ENCODE results near the gene MRC1.

Gene MRC1

DNA sequence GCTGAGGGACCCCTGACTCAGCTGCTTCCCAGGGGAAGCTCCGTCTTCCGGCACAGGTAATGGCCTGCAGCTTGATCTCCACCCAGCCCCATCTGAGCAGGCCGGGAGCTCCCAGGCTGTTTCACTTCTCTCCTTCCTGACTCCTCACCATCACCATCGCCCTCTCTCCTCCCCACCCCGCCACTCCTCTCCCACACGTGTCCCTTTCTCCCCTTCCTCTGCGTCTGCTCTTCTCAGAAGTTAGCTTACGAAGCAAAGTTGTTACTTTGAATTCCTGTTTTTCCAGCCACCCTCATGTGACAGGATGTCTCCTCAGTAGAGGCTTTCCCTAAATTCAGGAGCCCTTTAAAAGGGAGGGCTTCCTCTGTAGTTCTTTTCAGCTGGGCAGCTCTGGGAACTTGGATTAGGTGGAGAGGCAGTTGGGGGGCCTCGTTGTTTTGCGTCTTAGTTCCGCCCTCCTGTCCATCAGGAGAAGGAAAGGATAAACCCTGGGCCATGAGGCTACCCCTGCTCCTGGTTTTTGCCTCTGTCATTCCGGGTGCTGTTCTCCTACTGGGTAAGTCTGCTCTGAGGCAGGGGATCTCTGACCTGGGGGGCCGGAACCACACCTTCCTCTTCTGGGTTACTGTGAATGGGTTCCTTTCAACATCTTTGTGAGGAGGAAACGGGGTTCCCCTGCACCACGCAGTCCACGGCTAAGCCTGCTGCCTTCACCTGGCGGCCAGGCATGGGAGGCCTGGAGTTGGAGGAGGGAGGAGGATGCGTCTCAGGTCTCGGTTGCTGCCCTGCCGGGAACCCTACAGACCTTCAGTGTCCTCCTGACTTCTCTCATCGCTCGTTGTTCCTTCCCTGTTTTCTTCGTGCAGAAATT, at the start of gene MRC1:
TSS of gene MRC1 (plus strand) at position 378 of the 871 bp plus-strand sequence. CDS start at position 496, 118 bp downstream.
- DNase-seq: peak; percentile 54

DNA sequence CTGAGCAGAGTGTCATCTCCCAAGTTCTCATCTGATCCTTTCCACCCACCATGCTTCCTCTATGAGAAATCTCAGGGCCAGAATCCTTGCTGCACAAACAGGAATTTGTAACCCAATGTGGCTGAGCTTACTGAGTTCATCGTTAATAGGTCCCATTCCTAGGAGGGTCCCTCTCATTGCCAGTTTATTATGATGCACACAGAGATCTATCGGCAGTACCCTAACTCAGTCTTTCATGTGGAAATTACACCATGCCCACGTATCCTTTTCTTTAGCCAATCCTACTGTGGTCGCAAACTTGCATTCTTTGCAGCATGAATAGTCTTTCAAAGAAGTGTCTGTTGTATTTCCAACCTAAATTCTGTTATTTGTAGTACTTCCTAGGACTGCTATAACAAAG, 45.0 kb upstream of the MRC1 start:
- DNase-seq: no peak

DNA sequence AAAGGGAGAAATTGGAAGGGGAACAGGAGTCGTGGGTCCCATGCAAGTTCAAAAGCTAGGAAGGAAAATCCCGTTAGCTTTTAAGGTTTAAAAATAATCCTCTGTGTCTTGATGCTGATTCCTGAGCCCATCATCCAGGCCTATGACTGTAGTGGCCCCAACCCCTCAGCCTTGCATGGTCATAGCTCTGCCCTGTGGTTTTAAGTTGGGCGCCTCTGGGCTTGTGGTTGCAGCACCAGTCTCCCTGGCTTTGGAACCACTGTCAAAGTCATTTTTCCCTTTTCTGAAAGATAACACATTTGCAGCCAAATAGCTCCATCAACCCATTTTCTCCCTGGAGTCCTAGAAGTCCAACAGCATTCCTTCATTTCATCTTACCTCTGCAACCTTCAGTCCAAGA, 43.5 kb upstream of the MRC1 start:
- no peak for DNase-seq

DNA sequence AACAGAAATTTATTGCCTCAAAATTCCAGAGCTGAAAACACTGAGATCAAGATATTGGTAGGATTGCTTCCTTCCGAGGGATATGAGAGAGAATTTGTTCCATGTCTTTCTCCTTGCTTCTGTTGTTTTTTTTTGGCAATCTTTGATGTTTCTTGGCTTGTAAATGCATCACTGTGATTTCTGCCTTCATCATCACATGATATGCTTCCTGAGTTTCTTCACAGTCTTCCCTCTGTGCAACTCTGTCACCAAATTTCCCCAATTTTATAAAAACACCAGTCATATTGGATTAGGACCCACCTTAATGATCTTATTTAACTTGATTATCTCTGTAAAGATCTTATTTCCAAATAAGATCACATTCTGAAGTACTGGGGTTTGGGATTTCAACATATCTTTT, 42.4 kb upstream of the MRC1 start:
- peak; percentile 38 for DNase-seq

DNA sequence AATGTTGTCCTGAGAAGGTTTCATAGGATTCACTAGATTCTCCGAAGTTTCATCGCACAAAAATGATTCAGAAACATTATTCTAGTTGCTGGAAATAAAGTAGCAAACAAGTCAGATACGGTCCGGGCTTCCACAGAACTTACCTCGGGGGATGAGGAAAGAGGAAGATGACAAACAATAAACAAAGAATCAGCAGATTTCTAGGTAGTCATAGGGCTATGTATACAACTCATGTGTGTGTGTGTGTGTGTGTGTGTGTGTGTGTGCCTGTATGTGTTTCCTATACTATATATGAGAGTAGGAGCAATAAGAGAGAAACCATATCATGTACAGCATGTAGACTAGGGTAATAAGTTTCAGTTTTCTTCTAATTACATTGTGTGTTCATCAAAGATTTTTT, 40.7 kb upstream of the MRC1 start:
- peak; percentile 67 for DNase-seq

DNA sequence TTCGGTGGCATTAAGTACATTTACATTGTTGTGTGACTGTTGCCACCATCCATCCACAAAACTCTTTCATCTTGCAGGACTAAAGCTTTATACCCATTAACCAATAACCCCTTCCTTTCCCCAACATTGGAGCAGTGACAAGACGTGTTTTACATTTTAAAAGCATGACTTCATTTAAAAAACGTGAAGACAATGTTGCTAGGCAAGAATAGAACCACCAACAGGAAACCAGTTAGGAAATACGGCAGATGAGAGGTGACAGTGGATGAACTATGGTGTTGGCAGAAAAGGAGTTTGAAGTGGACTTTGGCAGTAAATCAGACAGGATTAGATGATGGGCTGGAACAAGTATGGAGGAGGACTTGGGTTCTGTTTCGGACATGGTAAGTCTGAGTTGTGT, 40.2 kb upstream of the MRC1 start:
- no peak for DNase-seq

DNA sequence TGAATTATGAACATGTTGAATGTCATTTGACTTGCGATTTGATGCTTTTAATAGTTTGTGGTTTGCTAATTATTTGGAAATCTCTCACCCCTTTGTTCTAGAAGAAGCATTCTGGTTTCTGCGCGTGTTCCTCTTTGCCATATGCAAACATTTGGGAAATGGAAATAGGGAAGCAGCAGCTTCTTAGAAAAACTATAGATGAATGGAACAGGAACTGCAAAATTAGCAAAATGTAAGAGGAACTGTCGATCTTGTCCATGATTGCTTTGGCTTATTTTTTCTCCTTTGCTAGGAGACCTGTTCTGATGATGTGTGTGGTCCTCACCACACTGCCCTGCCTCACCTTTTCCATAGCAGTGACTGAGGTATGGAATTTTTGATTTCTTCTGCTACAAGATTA, 38.1 kb upstream of the MRC1 start:
- peak; percentile 75 for DNase-seq

DNA sequence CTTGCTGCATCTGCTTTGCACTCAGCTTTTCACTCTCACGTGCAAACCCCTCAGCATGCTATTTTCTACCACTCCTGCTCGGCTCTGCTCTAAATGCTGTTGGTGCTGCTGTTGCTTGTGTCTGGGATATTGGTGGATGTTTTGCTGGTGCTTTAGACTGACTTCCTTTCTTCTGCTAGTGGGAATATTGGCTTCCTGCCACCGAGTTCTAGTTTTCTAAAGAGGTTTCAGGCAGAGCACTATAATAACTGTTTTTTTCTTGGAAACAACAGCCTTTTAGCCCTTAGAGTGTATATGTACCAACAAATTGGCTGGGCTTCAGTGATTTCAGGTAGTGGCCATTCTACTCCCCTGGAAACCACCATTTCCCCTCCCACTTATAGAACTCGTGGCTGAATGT, 29.4 kb upstream of the MRC1 start:
- DNase-seq: no peak

DNA sequence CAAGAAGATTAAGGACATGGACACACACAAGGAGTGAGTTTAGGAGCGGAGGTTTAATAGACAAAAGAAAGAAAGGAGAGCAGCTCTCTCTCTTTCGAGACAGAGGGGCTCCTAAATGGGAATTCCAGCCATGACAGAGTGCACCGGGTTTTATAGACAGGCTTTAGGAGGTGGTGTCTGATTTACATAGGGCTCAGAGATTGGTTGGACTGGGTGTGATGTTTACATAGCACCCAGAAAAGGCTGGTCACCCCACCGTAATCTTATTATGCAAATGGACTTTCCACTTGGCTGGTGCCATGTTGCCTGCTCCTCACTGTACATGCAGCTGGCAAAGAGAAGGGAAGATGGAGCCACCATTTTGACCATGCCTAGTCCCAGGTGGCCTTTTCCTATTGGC, 28.4 kb upstream of the MRC1 start:
- no peak for DNase-seq

DNA sequence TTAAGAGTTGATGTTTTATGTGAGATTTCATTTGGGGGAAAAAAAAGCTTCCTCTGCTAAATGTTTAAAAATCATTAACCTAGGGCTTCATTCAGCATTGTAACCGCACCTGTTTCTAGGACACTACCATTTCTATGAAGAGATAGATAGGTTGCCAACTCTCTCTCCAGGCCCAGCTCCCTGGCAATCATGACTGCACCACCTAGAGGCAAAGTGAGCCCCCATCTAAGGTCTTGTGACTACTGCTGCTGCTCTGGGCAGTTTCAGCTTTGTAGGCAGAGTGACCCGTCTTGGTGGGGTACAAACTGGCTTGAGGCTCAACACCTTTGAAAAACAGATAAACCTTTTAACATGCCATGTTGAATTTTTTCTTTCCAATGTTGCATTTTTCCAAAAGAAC, 27.3 kb upstream of the MRC1 start:
- no peak for DNase-seq

DNA sequence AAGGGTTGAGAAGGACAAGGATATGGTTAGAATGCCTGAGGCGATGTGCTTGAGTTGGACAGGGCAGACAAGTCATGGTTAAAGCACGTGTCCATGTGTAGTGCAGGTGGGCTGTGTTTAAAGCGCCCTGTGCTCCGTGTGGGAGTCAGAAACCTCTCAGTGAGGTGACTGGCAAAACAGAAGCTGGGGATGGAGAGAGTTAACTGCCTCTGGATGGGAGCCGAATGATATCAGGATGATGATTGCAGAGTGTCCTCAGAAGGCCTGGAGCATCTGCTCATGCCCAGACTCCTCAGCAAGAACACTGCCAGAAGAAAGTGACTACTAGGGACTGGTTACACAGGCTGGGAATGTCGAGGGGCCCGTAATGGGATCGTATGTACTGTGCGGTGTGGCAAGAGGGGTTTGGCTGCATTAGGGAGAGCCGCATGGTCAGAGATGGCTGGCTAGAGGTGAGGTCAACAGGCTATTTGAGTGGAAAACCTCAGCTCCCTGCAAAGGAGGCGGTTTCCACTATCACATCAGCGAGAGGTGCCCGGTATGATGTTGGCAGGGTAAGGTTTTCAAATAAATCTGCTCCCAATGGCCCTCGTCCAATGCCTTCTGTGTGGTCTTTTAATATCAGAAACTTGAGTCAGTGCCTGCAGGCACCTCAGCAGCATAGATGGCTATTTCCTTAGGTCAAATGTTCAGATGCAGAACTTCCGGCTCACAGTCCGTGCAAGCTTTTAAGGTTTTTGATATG, 26.1 kb upstream of the MRC1 start:
- DNase-seq: no peak

DNA sequence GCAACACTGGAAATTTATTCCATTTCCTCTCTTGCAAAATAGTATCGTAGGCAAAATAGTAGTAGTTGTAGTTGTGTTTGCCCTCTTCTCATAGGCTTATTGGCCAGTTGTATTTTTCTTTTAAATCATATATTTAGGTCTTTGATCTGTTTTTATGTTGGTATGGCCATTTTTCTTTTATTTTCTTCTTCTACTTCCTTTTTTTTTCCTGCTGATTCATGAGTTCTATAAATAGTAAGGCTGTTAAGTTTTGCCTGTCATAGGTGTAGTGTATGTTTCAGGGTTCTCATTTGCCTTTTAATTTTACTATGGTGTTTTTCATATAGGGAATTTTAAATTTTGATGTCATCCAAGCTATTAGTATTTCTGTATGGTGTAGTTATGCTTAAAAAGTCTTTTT, 25.4 kb upstream of the MRC1 start:
- DNase-seq: no peak

DNA sequence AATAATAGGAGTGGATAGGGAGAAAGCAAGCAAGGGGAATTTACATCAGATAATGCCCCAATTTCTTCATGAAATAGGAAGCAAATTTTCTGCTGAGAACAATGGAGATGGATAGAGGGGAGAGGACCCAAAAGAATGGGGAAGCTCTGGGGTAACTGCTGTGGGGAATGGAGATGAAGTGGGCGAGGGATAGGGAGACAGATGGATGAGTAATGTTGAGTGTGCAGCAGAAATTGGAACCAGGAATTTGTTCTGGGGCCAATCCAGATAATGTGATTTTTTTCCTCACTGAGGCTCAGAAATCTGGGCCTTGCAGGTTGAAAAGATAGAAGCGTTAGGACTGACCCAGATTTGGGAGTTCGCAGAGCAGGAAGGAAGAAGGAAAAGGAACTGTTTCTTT, 24.5 kb upstream of the MRC1 start:
- peak; percentile 48 for DNase-seq

DNA sequence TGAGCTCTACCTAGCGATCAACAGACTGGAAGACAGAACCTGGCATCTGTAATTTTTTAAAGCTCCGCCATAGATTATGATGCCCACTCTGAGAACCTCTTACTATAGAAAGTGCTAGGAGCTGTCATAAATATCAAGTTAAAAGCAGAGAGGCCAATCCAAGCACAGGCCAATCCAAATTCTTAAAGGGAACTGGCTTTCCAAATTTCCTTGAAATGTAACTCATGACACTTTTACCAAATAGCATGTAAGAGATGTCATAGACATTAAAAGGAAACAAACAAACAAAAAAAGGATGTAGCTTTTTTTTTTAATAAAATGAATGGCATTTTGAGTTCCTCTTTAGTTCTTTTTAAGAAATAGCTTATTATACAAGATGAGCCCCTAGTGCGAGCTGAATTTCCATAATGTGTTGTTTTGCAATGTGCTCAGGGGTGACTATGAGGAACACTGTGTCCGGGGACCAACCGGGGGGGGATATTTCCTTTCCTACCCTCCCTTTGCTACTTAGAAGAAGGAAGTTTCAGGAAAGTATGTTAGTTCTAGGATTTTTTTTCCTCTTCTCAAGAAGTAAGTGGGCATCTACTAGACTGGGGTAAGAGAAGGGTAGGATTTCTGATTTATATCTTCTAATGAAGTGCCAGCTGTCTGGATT, 23.7 kb upstream of the MRC1 start:
- peak; percentile 85 for DNase-seq

DNA sequence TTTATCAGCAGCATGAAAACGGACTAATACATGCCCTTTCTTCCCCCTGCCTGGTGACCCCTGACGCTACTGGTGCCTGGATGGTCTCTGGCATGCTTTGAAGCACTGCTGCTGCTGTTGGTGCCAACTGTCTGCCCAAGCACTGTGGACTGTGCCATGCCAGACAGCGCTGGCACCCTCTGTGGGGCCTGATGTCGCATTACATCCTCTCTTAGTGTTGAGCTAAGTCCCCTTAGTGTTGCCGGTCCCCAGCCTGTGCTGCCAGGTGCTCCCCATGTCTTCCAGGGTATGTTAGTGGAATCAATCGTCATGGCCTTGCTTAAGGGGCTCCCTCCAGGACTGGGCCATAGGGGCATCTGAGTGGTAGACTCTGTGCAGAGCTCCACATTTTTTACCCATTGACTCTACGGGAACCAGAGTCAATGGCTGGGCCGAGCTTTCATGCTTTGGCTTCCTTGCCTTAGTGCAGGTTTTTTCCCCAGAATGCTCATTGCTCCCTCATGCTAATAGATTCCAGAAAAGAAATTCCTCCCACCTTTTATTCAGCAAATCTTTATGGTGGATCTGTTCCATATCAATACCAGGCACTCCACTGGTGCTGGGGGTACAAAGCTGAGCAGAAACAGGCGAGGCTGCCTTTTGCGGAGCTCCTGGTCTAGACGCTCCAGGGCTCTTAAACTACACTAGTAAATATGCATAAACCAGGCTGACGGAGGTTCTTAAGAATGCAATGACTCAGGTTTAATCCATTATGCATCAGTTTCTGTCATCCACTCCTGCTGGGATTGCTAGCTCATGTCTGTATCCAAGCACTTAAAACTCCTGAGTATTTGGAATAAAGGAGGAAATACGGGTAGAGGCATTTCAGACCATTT, 21.8 kb upstream of the MRC1 start:
- DNase-seq: no peak

DNA sequence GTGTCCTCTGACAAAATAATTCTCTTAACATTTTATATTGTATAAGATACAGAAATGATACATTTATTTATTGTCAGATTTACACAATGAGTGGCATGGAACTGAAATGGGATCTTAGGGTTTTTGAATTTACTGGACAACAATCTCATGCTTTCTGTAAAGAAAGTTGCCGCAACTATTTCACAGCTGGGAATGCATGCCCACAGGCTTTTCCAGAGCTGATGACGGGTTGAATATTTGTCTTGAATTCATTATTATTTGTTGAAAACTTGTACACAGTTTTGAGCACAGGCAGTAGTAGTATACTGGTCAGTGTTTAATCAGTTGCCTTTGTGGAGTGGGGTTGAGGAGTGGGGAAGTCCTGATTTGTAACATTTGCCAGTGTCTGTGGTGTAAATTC, 20.5 kb upstream of the MRC1 start:
- DNase-seq: no peak

DNA sequence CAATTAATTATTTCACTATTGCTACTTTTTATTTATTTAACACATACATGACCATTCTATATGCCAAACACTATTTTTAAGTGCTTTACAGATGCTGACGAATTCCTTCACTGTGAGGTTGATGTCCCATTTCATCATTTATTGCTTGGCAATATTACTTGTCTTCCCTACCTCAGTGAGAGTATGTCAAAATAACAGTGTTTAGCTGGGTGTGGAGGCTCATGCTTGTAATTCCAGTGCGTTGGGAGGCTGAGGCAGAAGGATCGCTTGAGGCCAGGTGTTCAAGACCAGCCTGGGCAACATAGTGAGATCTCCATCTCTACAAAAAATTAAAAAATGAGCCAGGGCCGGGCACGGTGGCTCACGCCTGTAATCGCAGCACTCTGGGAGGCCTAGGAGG, 19.8 kb upstream of the MRC1 start:
- no peak for DNase-seq

DNA sequence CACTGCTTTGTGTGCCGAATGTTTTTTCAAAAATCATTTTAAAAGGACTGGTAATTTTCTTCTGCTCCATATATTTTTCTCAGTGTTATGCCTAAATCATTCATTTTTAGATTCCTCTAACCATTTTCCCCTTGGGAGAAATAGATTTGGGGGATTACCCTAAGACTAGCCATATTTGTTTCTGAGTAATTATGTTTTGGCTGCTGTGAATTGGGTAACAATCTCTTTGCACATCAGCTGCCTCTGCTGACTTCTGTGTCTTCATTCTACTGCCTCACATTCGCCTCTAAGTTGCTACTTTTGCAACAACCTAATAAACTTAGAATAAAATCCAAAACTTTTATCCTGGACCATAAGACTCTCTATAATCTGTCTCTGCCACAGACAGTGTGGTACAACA, 18.5 kb upstream of the MRC1 start:
- peak; percentile 53 for DNase-seq

DNA sequence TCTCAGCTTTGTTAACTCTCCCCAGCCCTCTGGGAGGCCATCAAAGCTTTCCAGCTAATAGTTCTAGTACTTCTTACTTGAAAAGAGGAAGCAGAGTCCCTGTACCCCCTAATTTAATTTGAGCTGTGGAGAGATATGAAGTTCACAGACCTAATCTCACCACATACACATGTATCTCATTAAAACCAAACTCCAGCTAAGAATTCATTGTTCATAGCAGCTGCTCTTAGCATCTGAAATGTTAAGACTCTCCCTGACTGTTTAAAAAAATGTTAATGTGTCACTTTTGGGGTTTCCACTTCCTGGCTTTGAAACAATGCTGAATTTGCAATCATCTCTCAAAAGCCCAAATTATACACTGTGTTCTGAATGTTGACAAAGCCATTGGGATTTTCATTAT, 16.2 kb upstream of the MRC1 start:
- no peak for DNase-seq

DNA sequence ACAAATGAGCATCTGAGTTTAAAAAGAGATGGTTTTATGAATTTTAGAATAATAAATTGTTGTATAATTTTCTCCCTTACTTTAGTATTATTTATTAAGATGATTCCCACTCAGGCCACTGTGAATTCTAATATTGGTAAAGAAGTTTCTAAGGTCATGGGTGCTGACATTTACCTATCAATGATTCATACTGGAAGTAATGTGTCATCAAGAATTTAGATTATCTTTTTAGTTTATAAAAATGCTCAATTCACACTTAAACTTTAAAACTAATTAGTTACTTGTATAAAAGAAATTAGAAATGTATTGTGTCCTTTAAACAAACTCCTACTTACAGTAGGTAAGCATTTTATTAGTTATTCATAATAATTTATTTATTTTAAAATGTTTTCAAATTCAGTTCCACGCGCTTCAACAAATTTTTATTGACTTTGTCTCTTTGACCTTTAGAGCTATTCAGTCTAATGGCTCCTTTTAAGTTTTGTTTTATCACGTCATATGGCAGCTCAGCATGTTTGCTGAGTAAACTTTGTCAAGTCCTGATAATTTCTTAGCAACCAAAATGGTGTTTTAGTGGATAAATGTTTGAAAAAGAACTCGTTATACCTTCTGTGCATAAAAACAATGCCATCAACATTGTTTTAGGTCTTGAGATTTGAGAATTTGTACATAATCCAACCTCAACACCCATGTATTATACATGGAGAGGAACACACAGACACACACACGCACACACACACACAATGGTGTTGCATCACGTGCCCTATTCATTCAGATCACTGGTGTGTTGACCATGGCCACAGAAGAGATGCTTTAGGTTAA, 15.1 kb upstream of the MRC1 start:
- no peak for DNase-seq

DNA sequence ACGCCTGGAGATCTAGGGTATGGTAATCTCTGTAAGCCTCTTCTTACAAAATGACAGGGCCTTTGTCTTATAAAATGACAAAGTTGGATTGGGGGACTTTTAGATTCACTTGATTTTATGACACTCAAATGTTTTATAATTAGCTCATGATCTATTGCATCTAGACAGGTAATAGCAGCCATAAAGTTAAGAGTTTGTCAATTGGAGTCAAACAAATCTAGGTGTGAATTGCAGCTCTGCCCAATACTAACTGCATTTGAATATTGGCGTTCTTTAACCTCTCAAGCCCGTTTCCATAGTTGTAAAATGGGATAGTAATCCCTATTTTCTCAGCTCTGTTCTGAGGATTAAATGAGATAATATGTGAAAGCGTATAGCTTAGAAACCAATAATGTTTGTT, 14.1 kb upstream of the MRC1 start:
- DNase-seq: no peak

Data from suppressor macrophage treated with lipopolysaccharide for 4 hours (primary cell).